Measurements from ENCODE around the gene GPN2.
"Not testable (repeated sequence)": the region's sequence is repeated elsewhere in the genome, so short reads cannot be mapped to it uniquely, and the experiment has no call there.

Gene GPN2

GRCh38 chr1:26857473-26858060 lies 32.5 kb downstream of the GPN2 start:
- no peak for DNase-seq (ENCODE audit: low read depth)

- DNase-seq (ENCODE audit: low read depth): no peak
These were observed 33.2 kb downstream of the GPN2 start for GRCh38 chr1:26856604-26857469.

- DNase-seq (ENCODE audit: low read depth): no peak
These were observed 33.9 kb downstream of the GPN2 start for GRCh38 chr1:26856181-26856580.

- DNase-seq (ENCODE audit: low read depth): no peak
These were observed 34.4 kb downstream of the GPN2 start for GRCh38 chr1:26855636-26856035.

GRCh38 chr1:26854906-26855305 lies 35.2 kb downstream of the GPN2 start:
- DNase-seq (ENCODE audit: low read depth): no peak

- DNase-seq (ENCODE audit: low read depth): no peak
These were observed 36.5 kb downstream of the GPN2 start for GRCh38 chr1:26853600-26853999.

- peak; percentile 62 for DNase-seq (ENCODE audit: low read depth)
These were observed 36.9 kb downstream of the GPN2 start for GRCh38 chr1:26853156-26853555.

- no peak for DNase-seq (ENCODE audit: low read depth)
These were observed 37.4 kb downstream of the GPN2 start for GRCh38 chr1:26852701-26853100.

GRCh38 chr1:26851106-26851684 lies 38.9 kb downstream of the GPN2 start:
- DNase-seq (ENCODE audit: low read depth): no peak

GRCh38 chr1:26848941-26849774 lies 40.9 kb downstream of the GPN2 start:
- DNase-seq (ENCODE audit: low read depth): no peak

- no peak for DNase-seq (ENCODE audit: low read depth)
These were observed 41.6 kb downstream of the GPN2 start for GRCh38 chr1:26848499-26848898.

GRCh38 chr1:26847826-26848225 lies 42.3 kb downstream of the GPN2 start:
- not testable (repeated sequence) for DNase-seq (ENCODE audit: low read depth)

GRCh38 chr1:26844424-26845196 lies 45.5 kb downstream of the GPN2 start:
- DNase-seq (ENCODE audit: low read depth): no peak

- DNase-seq (ENCODE audit: low read depth): no peak
These were observed 50.3 kb downstream of the GPN2 start for GRCh38 chr1:26839779-26840178.

- no peak for DNase-seq (ENCODE audit: low read depth)
These were observed 50.8 kb downstream of the GPN2 start for GRCh38 chr1:26839339-26839722.

GRCh38 chr1:26838474-26839338 lies 51.4 kb downstream of the GPN2 start:
- DNase-seq (ENCODE audit: low read depth): no peak

GRCh38 chr1:26837665-26838064 lies 52.4 kb downstream of the GPN2 start:
- DNase-seq (ENCODE audit: low read depth): not testable (repeated sequence)

GRCh38 chr1:26833432-26834405 lies 56.4 kb downstream of the GPN2 start:
- DNase-seq (ENCODE audit: low read depth): peak; percentile 46

- DNase-seq (ENCODE audit: low read depth): no peak
These were observed 57.7 kb downstream of the GPN2 start for GRCh38 chr1:26832249-26832960.
